ENCODE measurements around the gene SULT4A1. TPM values are rescaled to one million over a fixed set of nuclear protein-coding genes. Genes with fewer than 3 reads are reported as not detected.
"Not testable (repeated sequence)": the region's sequence is repeated elsewhere in the genome, so short reads cannot be mapped to it uniquely, and the experiment has no call there.

Gene SULT4A1
- total RNA-seq, 4 donors from 2014 or later, result 1.0 to 1.3 (median 1.3) TPM

- peaks cover 0 to 56% (median 0%) of the 10 kb centered on the region in 4 donors for H3K27me3 ChIP-seq
- intact Hi-C loops (cut with DNase I), result no loop called here
- DNase-seq (ENCODE audit: extremely low spot score), result no peak
- 45% methylated on average over 7 of the region's 7 CpGs for WGBS
- TF ChIP-seq POLR2AphosphoS5 (IDR thresholded peaks at IDR 0.05) (no peak), EP300 (IDR thresholded peaks at IDR 0.05) (no peak), POLR2A (IDR thresholded peaks at IDR 0.05; ENCODE audit: low read depth) (no peak)
- TF ChIP-seq, protein P1, sequence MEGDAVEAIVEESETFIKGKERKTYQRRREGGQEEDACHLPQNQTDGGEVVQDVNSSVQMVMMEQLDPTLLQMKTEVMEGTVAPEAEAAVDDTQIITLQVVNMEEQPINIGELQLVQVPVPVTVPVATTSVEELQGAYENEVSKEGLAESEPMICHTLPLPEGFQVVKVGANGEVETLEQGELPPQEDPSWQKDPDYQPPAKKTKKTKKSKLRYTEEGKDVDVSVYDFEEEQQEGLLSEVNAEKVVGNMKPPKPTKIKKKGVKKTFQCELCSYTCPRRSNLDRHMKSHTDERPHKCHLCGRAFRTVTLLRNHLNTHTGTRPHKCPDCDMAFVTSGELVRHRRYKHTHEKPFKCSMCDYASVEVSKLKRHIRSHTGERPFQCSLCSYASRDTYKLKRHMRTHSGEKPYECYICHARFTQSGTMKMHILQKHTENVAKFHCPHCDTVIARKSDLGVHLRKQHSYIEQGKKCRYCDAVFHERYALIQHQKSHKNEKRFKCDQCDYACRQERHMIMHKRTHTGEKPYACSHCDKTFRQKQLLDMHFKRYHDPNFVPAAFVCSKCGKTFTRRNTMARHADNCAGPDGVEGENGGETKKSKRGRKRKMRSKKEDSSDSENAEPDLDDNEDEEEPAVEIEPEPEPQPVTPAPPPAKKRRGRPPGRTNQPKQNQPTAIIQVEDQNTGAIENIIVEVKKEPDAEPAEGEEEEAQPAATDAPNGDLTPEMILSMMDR (IDR thresholded peaks at IDR 0.05), result no peak
- H3K36me3 ChIP-seq, result no peaks in the 10 kb centered on the region
- H3K27ac ChIP-seq (replicated peaks in 1 of 4), result no peak overlapping the region
- H3K4me1 ChIP-seq, result no peaks in the 10 kb centered on the region
- H3K9me3 ChIP-seq, result no peaks in the 10 kb centered on the region
- H3K4me3 ChIP-seq, result no peak overlapping the region
Measured at GRCh38 chr22:43905681-43906080, 43.4 kb upstream of the SULT4A1 start.

DNA sequence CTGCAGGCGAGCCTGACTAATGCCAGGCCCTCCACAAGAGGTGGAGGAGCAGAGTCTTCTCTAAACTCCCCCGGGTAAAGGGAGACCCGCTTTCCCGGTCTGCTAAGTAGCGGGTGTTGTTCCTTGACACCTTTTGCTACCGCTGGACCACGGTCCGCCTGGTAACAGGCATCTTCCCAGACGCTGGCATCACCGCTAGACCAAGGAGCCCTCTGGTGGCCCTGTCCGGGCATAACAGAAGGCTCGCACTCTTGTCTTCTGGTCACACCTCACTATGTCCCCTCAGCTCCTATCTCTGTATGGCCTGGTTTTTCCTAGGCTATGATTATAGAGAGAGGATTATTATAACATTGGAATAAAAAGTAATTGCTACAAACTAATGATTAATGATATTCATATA, 42.1 kb upstream of the SULT4A1 start:
- TF ChIP-seq, protein P1 (IDR thresholded peaks at IDR 0.05), result peak in 1 of 3 experiments; percentile 37
- H3K36me3 ChIP-seq; H3K4me1 ChIP-seq; H3K4me3 ChIP-seq; H3K9me3 ChIP-seq; intact Hi-C loops (cut with DNase I); H3K27ac ChIP-seq (replicated peaks in 1 of 4); DNase-seq (ENCODE audit: extremely low spot score): not testable (repeated sequence)
- WGBS, result 42% methylated on average over 11 of the region's 12 CpGs
- H3K27me3 ChIP-seq, result peaks cover 0 to 58% (median 0%) of the 10 kb centered on the region in 4 donors

DNA sequence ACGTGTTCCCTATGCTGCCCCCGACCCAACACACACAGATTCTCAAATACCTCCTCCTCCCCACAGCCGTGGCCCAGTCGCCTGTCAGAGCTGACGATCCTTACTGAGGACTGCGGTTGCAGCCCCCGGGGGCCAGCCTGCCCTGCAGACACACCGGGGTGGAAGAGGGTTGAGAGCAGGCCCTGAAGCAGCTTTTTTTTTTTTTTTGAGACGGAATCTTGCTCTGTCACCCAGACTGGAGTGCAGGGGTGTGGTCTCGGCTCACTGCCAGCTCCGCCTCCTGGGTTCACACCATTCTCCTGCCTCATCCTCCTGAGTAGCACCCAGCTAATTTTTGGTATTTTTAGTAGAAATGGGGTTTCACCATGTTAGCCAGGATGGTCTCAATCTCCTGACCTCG, 40.7 kb upstream of the SULT4A1 start:
- H3K4me3 ChIP-seq; H3K27ac ChIP-seq (replicated peaks in 1 of 4); DNase-seq (ENCODE audit: extremely low spot score); H3K4me1 ChIP-seq; intact Hi-C loops (cut with DNase I); H3K36me3 ChIP-seq; H3K9me3 ChIP-seq: not testable (repeated sequence)
- 82% methylated on average over 9 of the region's 12 CpGs for WGBS
- H3K27me3 ChIP-seq, result peaks cover 0 to 58% (median 0%) of the 10 kb centered on the region in 4 donors

DNA sequence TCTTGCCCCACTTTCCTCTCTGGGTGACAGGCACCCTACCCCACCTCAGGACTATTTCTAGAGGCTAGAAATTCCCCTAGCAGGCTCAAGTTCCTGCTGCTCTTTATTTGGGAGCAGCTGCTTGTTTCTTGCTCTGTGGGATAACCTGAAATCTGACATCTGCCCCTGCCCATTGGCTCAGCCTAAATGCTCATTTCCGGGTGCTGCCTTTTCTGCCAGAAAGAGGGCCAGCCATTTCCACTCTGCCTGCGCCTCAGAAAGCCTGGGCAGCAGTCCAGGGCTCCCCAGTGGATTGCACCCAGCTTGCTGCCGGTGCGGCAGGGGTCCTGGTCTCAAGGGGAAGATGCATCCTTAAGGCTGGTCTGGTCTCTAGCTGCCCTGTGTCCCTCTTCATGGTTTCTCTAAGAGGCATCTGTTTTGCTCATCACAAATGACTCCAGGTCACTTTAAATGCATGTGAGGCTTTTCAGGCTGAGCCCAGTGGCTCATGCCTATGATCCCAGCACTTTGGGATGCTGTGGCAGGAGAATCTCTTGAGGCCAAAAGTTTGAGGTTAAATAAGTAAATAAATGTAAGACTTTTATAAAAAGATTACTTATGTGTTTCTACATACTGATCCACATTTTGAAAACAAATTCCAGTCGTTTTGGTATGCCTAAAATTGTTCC, 39.8 kb upstream of the SULT4A1 start:
- Histone ChIP-seq H3K27me3 (peaks cover 0 to 50% (median 0%) of the 10 kb centered on the region in 4 donors), H3K4me1 (no peaks in the 10 kb centered on the region), H3K9me3 (no peaks in the 10 kb centered on the region), H3K36me3 (no peaks in the 10 kb centered on the region), H3K27ac (replicated peaks in 1 of 4) (no peak overlapping the region), H3K4me3 (no peak overlapping the region)
- intact Hi-C loops (cut with DNase I), result no loop called here
- no peak for DNase-seq (ENCODE audit: extremely low spot score)
- TF ChIP-seq EP300 (IDR thresholded peaks at IDR 0.05) (no peak), POLR2AphosphoS5 (IDR thresholded peaks at IDR 0.05) (no peak), POLR2A (IDR thresholded peaks at IDR 0.05; ENCODE audit: low read depth) (no peak)
- TF ChIP-seq, protein P1 (IDR thresholded peaks at IDR 0.05), result no peak
- 58% methylated on average over 4 of the region's 5 CpGs for WGBS

GRCh38 chr22:43900206-43900605, 37.9 kb upstream of the SULT4A1 start:
- DNase-seq (ENCODE audit: extremely low spot score), result no peak
- no peak overlapping the region for H3K4me3 ChIP-seq

More at GRCh38 chr22:43900206-43900605, 37.9 kb upstream of the SULT4A1 start:
- TF ChIP-seq POLR2AphosphoS5 (IDR thresholded peaks at IDR 0.05), result no peak
- TF ChIP-seq, protein P1 (IDR thresholded peaks at IDR 0.05), result no peak
- TF ChIP-seq EP300 (IDR thresholded peaks at IDR 0.05), result no peak
- TF ChIP-seq POLR2A (IDR thresholded peaks at IDR 0.05; ENCODE audit: low read depth), result no peak
- intact Hi-C loops (cut with DNase I), result no loop called here
- WGBS, result 50% methylated on average over 7 of the region's 7 CpGs
- H3K36me3 ChIP-seq, result no peaks in the 10 kb centered on the region
- H3K27me3 ChIP-seq, result peaks cover 0 to 48% (median 0%) of the 10 kb centered on the region in 4 donors
- no peaks in the 10 kb centered on the region for H3K9me3 ChIP-seq
- no peaks in the 10 kb centered on the region for H3K4me1 ChIP-seq
- no peak overlapping the region for H3K27ac ChIP-seq (replicated peaks in 1 of 4)
